Measurements from ENCODE around the gene CTXND1. TPM values are rescaled to one million over a fixed set of nuclear protein-coding genes. Genes with fewer than 3 reads are reported as not detected.

Gene CTXND1
- total RNA-seq, 2 donors from 2014 or later, result 0.04 TPM; not detected in 1

DNA sequence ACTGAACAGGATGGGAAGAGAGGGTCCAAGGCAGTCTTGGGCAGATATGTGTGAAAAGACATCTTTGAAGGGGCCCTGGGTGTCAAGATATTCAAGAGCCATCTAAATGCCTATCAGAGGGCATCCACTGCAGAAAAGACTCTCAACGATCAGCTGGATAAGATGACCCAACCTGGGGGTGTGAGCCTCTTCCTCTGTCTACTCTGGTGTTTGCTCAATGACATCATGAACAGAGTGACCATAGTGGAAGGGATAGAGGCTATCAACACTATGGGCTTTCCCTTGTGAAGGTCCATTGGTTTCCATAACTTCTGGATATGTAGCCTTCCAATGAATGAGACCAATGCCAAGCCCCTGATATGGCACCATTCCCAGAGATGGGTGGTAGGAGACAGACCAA, 57.1 kb downstream of the CTXND1 start:
- H3K4me3 ChIP-seq (ENCODE audit: low read length), result no peak overlapping the region
- 92% methylated on average over 1 of the region's 1 CpG; no CpG with 5 or more reads in 1 of the 2 experiments for WGBS, 2 experiments (ENCODE audit: insufficient coverage in 1 of 2, insufficient read length in 1 of 2)
- H3K36me3 Mint-ChIP-seq (ENCODE audit: low read depth), result no peaks in the 10 kb centered on the region
- no peak overlapping the region for H3K27ac Mint-ChIP-seq
- H3K4me1 Mint-ChIP-seq, result peaks cover 19% of the 10 kb centered on the region
- no peaks in the 10 kb centered on the region for H3K9me3 ChIP-seq (ENCODE audit: control insufficient read depth, low read length)
- no peaks in the 10 kb centered on the region for H3K27me3 Mint-ChIP-seq (ENCODE audit: insufficient read depth)
- no peak overlapping the region for H3K4me3 Mint-ChIP-seq
- peaks cover 3% of the 10 kb centered on the region for H3K4me1 ChIP-seq (ENCODE audit: control insufficient read depth, insufficient read depth, low read length)
- H3K9me3 Mint-ChIP-seq, result no peaks in the 10 kb centered on the region
- H3K27ac ChIP-seq (ENCODE audit: low read depth, low read length), result no peak overlapping the region
- H3K9ac ChIP-seq (ENCODE audit: extremely low read depth, low read length, poor library complexity, severe bottlenecking), result no peak overlapping the region
- H3K36me3 ChIP-seq (ENCODE audit: control insufficient read depth, insufficient read depth, low read length), result no peaks in the 10 kb centered on the region
- DNase-seq, result peak; percentile 4
- H3K27me3 ChIP-seq (ENCODE audit: control insufficient read depth, insufficient read depth, low read length, poor library complexity, severe bottlenecking), result no peaks in the 10 kb centered on the region
- no peak for TF ChIP-seq CTCF (conservative IDR thresholded peaks at IDR 0.05)

GRCh38 chr15:80194186-80194585, 57.8 kb downstream of the CTXND1 start:
- H3K27me3 ChIP-seq (ENCODE audit: control insufficient read depth, insufficient read depth, low read length, poor library complexity, severe bottlenecking), result no peaks in the 10 kb centered on the region
- no peaks in the 10 kb centered on the region for H3K27me3 Mint-ChIP-seq (ENCODE audit: insufficient read depth)
- peak; percentile 8 for DNase-seq
- no peaks in the 10 kb centered on the region for H3K36me3 Mint-ChIP-seq (ENCODE audit: low read depth)
- H3K27ac ChIP-seq (ENCODE audit: low read depth, low read length), result no peak overlapping the region
- H3K4me1 ChIP-seq (ENCODE audit: control insufficient read depth, insufficient read depth, low read length), result peaks cover 3% of the 10 kb centered on the region
- TF ChIP-seq CTCF (conservative IDR thresholded peaks at IDR 0.05), result no peak
- peaks cover 12% of the 10 kb centered on the region for H3K4me1 Mint-ChIP-seq
- H3K9me3 ChIP-seq (ENCODE audit: control insufficient read depth, low read length), result no peaks in the 10 kb centered on the region
- H3K36me3 ChIP-seq (ENCODE audit: control insufficient read depth, insufficient read depth, low read length), result no peaks in the 10 kb centered on the region
- WGBS, 2 experiments (ENCODE audit: insufficient coverage in 1 of 2, insufficient read length in 1 of 2), result 88 to 97% methylated on average over 1 of the region's 1 CpG
- no peak overlapping the region for H3K9ac ChIP-seq (ENCODE audit: extremely low read depth, low read length, poor library complexity, severe bottlenecking)
- no peak overlapping the region for H3K4me3 Mint-ChIP-seq
- H3K9me3 Mint-ChIP-seq, result no peaks in the 10 kb centered on the region
- H3K4me3 ChIP-seq (ENCODE audit: low read length), result no peak overlapping the region
- no peak overlapping the region for H3K27ac Mint-ChIP-seq

DNA sequence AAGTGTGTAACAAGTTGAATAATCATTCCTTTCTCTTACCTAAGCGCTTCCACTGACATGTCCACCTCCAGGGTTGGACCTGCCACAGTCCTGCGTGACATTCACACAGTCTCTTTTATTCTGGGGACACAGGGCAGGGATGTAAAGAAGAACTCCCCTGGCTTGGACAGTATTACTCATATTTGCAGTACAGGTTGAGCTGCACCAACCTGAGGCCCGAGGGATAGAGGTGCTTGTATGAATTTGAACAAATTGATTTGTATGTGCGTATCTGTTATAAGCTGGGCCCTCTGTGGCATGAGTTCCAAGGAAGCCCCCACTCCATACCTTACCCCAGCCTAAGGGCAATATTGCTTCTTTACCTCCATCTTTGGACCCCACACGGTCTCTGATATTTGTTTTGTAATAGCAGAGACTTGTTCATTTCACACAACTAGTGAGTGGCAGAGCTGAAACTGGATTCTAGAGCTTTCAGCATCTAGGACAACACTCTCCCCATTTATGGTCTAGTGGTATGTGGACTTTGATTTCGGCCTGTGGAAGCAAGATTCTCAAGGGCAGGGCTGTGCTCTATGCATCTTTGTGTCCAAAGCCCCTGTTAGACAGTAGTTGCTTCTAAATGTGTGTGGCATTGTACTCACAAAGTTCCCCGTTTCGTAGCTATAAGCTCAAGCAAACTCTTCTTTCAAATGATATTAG, 60.0 kb downstream of the CTXND1 start:
- peaks cover 10% of the 10 kb centered on the region for H3K4me1 Mint-ChIP-seq
- no peak overlapping the region for H3K9ac ChIP-seq (ENCODE audit: extremely low read depth, low read length, poor library complexity, severe bottlenecking)
- WGBS, 2 experiments (ENCODE audit: insufficient coverage in 1 of 2, insufficient read length in 1 of 2), result 85 to 88% methylated on average over 3 to 7 of the region's 8 CpGs
- H3K36me3 Mint-ChIP-seq (ENCODE audit: low read depth), result no peaks in the 10 kb centered on the region
- no peak for TF ChIP-seq CTCF (conservative IDR thresholded peaks at IDR 0.05)
- H3K27ac ChIP-seq (ENCODE audit: low read depth, low read length), result no peak overlapping the region
- H3K4me1 ChIP-seq (ENCODE audit: control insufficient read depth, insufficient read depth, low read length), result peaks cover 6% of the 10 kb centered on the region
- H3K4me3 Mint-ChIP-seq, result no peak overlapping the region
- H3K9me3 ChIP-seq (ENCODE audit: control insufficient read depth, low read length), result no peaks in the 10 kb centered on the region
- H3K27me3 Mint-ChIP-seq (ENCODE audit: insufficient read depth), result no peaks in the 10 kb centered on the region
- DNase-seq, result peak; percentile 7
- no peaks in the 10 kb centered on the region for H3K9me3 Mint-ChIP-seq
- H3K27me3 ChIP-seq (ENCODE audit: control insufficient read depth, insufficient read depth, low read length, poor library complexity, severe bottlenecking), result no peaks in the 10 kb centered on the region
- no peak overlapping the region for H3K27ac Mint-ChIP-seq
- H3K36me3 ChIP-seq (ENCODE audit: control insufficient read depth, insufficient read depth, low read length), result peaks cover 4% of the 10 kb centered on the region
- H3K4me3 ChIP-seq (ENCODE audit: low read length), result no peak overlapping the region

Data from endodermal cell (in vitro differentiated cells).